ENCODE results near the gene UBASH3A. TPM values are rescaled to one million over a fixed set of nuclear protein-coding genes. Genes with fewer than 3 reads are reported as not detected.

Gene UBASH3A
- total and polyA plus RNA-seq, 8 donors: 0.18 to 4.6 (median 0.31) TPM; not detected in 1

GRCh38 chr21:42423685-42424084 is 20.0 kb downstream of the UBASH3A start:
- H3K4me1 ChIP-seq: peaks cover 0 to 5% (median 0%) of the 10 kb centered on the region in 4 donors
- WGBS, 5 donors: 72 to 86% (median 83%) methylated on average over 2 of the region's 2 CpGs
- DNase-seq: no peak
- H3K36me3 ChIP-seq: no peaks in the 10 kb centered on the region
- no peaks in the 10 kb centered on the region for H3K9me3 ChIP-seq
- no peak overlapping the region for H3K4me3 ChIP-seq
- peaks cover 0 to 52% (median 0%) of the 10 kb centered on the region in 3 donors for H3K27me3 ChIP-seq
- H3K27ac ChIP-seq: no peak overlapping the region
- TF ChIP-seq POLR2A (IDR thresholded peaks at IDR 0.05) (no peak), CTCF (IDR thresholded peaks at IDR 0.05) (no peak), EP300 (IDR thresholded peaks at IDR 0.05) (no peak), POLR2AphosphoS5 (IDR thresholded peaks at IDR 0.05) (no peak)
- intact Hi-C loops (cut with DNase I; ENCODE audit: low total_unique reads): no loop called here

- peaks cover 0 to 48% (median 0%) of the 10 kb centered on the region in 3 donors for H3K27me3 ChIP-seq
- DNase-seq: peak in 1 of 2 donors; percentile 62
- 56 to 68% (median 63%) methylated on average over 12 of the region's 12 CpGs for WGBS, 5 donors
- no peak for TF ChIP-seq POLR2A (IDR thresholded peaks at IDR 0.05)
- TF ChIP-seq CTCF (IDR thresholded peaks at IDR 0.05): no peak
- TF ChIP-seq EP300 (IDR thresholded peaks at IDR 0.05): no peak
- TF ChIP-seq POLR2AphosphoS5 (IDR thresholded peaks at IDR 0.05): no peak
- no peak overlapping the region for H3K4me3 ChIP-seq
- H3K9me3 ChIP-seq: no peaks in the 10 kb centered on the region
- H3K4me1 ChIP-seq: peaks cover 0 to 5% (median 0%) of the 10 kb centered on the region in 4 donors
- H3K36me3 ChIP-seq: no peaks in the 10 kb centered on the region
- intact Hi-C loops (cut with DNase I; ENCODE audit: low total_unique reads): no loop called here
- peak overlapping the region in 1 of 5 donors; percentile 9 for H3K27ac ChIP-seq
Observed at GRCh38 chr21:42424914-42425541, 21.3 kb downstream of the UBASH3A start.

- TF ChIP-seq POLR2AphosphoS5 (IDR thresholded peaks at IDR 0.05): no peak
- no peak for TF ChIP-seq POLR2A (IDR thresholded peaks at IDR 0.05)
- 48 to 68% (median 60%) methylated on average over 4 of the region's 4 CpGs for WGBS, 5 donors
- Histone ChIP-seq H3K9me3 (no peaks in the 10 kb centered on the region), H3K4me3 (no peak overlapping the region), H3K36me3 (no peaks in the 10 kb centered on the region), H3K27me3 (peaks cover 0 to 49% (median 0%) of the 10 kb centered on the region in 3 donors), H3K4me1 (peaks cover 0 to 5% (median 0%) of the 10 kb centered on the region in 4 donors), H3K27ac (no peak overlapping the region)
- DNase-seq: no peak
- intact Hi-C loops (cut with DNase I; ENCODE audit: low total_unique reads): no loop called here
Observed at GRCh38 chr21:42425591-42425990, 21.9 kb downstream of the UBASH3A start.

- peak in 1 of 2 donors; percentile 54 for DNase-seq
- Histone ChIP-seq H3K27ac (no peak overlapping the region), H3K4me3 (no peak overlapping the region), H3K9me3 (peaks cover 0 to 2% (median 0%) of the 10 kb centered on the region in 4 donors), H3K4me1 (peaks cover 0 to 5% (median 0%) of the 10 kb centered on the region in 4 donors), H3K27me3 (peaks cover 0 to 48% (median 0%) of the 10 kb centered on the region in 3 donors), H3K36me3 (no peaks in the 10 kb centered on the region)
- TF ChIP-seq POLR2AphosphoS5 (IDR thresholded peaks at IDR 0.05): no peak
- no peak for TF ChIP-seq CTCF (IDR thresholded peaks at IDR 0.05)
- TF ChIP-seq POLR2A (IDR thresholded peaks at IDR 0.05): no peak
- no peak for TF ChIP-seq EP300 (IDR thresholded peaks at IDR 0.05)
- 73 to 87% (median 81%) methylated on average over 7 of the region's 7 CpGs for WGBS, 5 donors
- intact Hi-C loops (cut with DNase I; ENCODE audit: low total_unique reads): no loop called here
Observed at GRCh38 chr21:42426424-42426823, 22.7 kb downstream of the UBASH3A start.
